Measurements from ENCODE around the gene ACR. TPM values are rescaled to one million over a fixed set of nuclear protein-coding genes. Genes with fewer than 3 reads are reported as not detected.

The ACR gene
- total and polyA plus RNA-seq, 2 of the 13 experiments (the other 11 are each of a cell fraction or from before 2014, with no cell fraction given): 0.15 TPM; not detected in 1

GRCh38 chr22:50734986-50735738, 2.8 kb upstream of the ACR start:
- intact Hi-C loops (cut with micrococcal nuclease; ENCODE audit: unreplicated experiment): no loop called here
- POLR2A ChIA-PET: no interaction called here
- no peak for ATAC-seq

GRCh38 chr22:50735739-50736030, 2.3 kb upstream of the ACR start:
- BruUV-seq (replicated peaks): no TSS peak
- WGBS (ENCODE audit: low lambda C conversion rate): 77% methylated on average over 6 of the region's 6 CpGs
- Histone ChIP-seq H4K20me1 (ENCODE audit: insufficient read depth, low read length) (no peaks in the 10 kb centered on the region), H3K4me3 (replicated peaks in 1 of 3; ENCODE audit: insufficient read depth in 1 of 3, low read depth in 2 of 3, low read length in 3 of 3) (no peak overlapping the region), H3K4me2 (ENCODE audit: low read depth, low read length) (no peak overlapping the region), H3K27ac (ENCODE audit: extremely low read length, insufficient read depth, low read length) (no peak overlapping the region), H2AFZ (ENCODE audit: low read length) (no peak overlapping the region), H3K79me2 (ENCODE audit: insufficient read depth, low read length) (no peaks in the 10 kb centered on the region), H3K27me3 (ENCODE audit: control insufficient read depth in 1 of 2, insufficient read depth in 2 of 2, low read length in 2 of 2) (peaks cover 0 to 6% of the 10 kb centered on the region in 2 experiments; a peak in 2 of 5 replicates), H3K36me3 (replicated peaks in 1 of 2; ENCODE audit: control insufficient read depth in 1 of 2, insufficient read depth in 2 of 2, low read length in 2 of 2) (no peaks in the 10 kb centered on the region), H3K9ac (ENCODE audit: insufficient read depth, low read depth, low read length) (no peak overlapping the region), H3K9me3 (ENCODE audit: low read length) (no peaks in the 10 kb centered on the region), H3K4me1 (ENCODE audit: insufficient read depth, low read length) (no peaks in the 10 kb centered on the region)
- DNase-seq (ENCODE audit: low spot score) (no peak), FAIRE-seq (no peak), ATAC-seq (no peak)
- TF ChIP-seq E2F2 (CRISPR knock-in tag; IDR thresholded peaks at IDR 0.05; ENCODE audit: borderline replicate concordance): no peak
- TF ChIP-seq HMGA1 (CRISPR knock-in tag; conservative IDR thresholded peaks at IDR 0.05): no peak
- TF ChIP-seq SP140L (CRISPR knock-in tag; IDR thresholded peaks at IDR 0.05; ENCODE audit: borderline replicate concordance): no peak
- no peak for TF ChIP-seq ZNF576 (CRISPR knock-in tag; IDR thresholded peaks at IDR 0.05)
- intact Hi-C loops (cut with micrococcal nuclease; ENCODE audit: unreplicated experiment) (no loop called here), in situ Hi-C loops (cut with HindIII; ENCODE audit: extremely low pct_ligation_motif_present, low pct_unique_long_range_greater_than_20kb) (no loop called here)
- ChIA-PET POLR2A (no interaction called here), CTCF (ENCODE audit: low intra/inter-chr PET ratio, low total read pairs) (no interaction called here)

More at GRCh38 chr22:50734986-50735738, 2.8 kb upstream of the ACR start:
- H2AFZ ChIP-seq (ENCODE audit: low read length): no peak overlapping the region
- peaks cover 0 to 6% of the 10 kb centered on the region in 2 experiments; a peak in 2 of 5 replicates for H3K27me3 ChIP-seq (ENCODE audit: control insufficient read depth in 1 of 2, insufficient read depth in 2 of 2, low read length in 2 of 2)
- CTCF ChIA-PET (ENCODE audit: low intra/inter-chr PET ratio, low total read pairs): no interaction called here
- TF ChIP-seq ATF1 (CRISPR knock-in tag; IDR thresholded peaks at IDR 0.05): no peak
- TF ChIP-seq SMC3 (IDR thresholded peaks at IDR 0.05; ENCODE audit: low read length): no peak
- TF ChIP-seq HDAC6 (IDR thresholded peaks at IDR 0.05; ENCODE audit: low read depth, low read length): no peak
- no peak for TF ChIP-seq ZNF235 (CRISPR knock-in tag; IDR thresholded peaks at IDR 0.05; ENCODE audit: borderline replicate concordance)
- H3K4me3 ChIP-seq (replicated peaks in 1 of 3; ENCODE audit: insufficient read depth in 1 of 3, low read depth in 2 of 3, low read length in 3 of 3): no peak overlapping the region
- DNase-seq (ENCODE audit: low spot score): no peak
- no peak for FAIRE-seq
- H3K79me2 ChIP-seq (ENCODE audit: insufficient read depth, low read length): no peaks in the 10 kb centered on the region
- no peak overlapping the region for H3K27ac ChIP-seq (ENCODE audit: extremely low read length, insufficient read depth, low read length)
- in situ Hi-C loops (cut with HindIII; ENCODE audit: extremely low pct_ligation_motif_present, low pct_unique_long_range_greater_than_20kb): no loop called here
- no peaks in the 10 kb centered on the region for H3K4me1 ChIP-seq (ENCODE audit: insufficient read depth, low read length)
- no peak overlapping the region for H3K4me2 ChIP-seq (ENCODE audit: low read depth, low read length)
- H4K20me1 ChIP-seq (ENCODE audit: insufficient read depth, low read length): no peaks in the 10 kb centered on the region
- BruUV-seq (replicated peaks): no TSS peak
- no peaks in the 10 kb centered on the region for H3K9me3 ChIP-seq (ENCODE audit: low read length)
- 78% methylated on average over 13 of the region's 13 CpGs for WGBS (ENCODE audit: low lambda C conversion rate)
- H3K9ac ChIP-seq (ENCODE audit: insufficient read depth, low read depth, low read length): no peak overlapping the region
- no peaks in the 10 kb centered on the region for H3K36me3 ChIP-seq (replicated peaks in 1 of 2; ENCODE audit: control insufficient read depth in 1 of 2, insufficient read depth in 2 of 2, low read length in 2 of 2)

Measured in HepG2 (cell line).